ENCODE results near the gene RNF41.

The RNF41 gene

GRCh38 chr12:56243731-56244181 is 22.0 kb upstream of the RNF41 start:
- no peak for DNase-seq (ENCODE audit: low read depth)

GRCh38 chr12:56242986-56243385 is 21.3 kb upstream of the RNF41 start:
- no peak for DNase-seq (ENCODE audit: low read depth)

- DNase-seq (ENCODE audit: low read depth) = no peak
These were observed 19.9 kb upstream of the RNF41 start for GRCh38 chr12:56241424-56242303.

GRCh38 chr12:56237552-56237951 is 15.8 kb upstream of the RNF41 start:
- DNase-seq (ENCODE audit: low read depth) = no peak

- no peak for DNase-seq (ENCODE audit: low read depth)
These were observed 15.3 kb upstream of the RNF41 start for GRCh38 chr12:56236985-56237384.

- no peak for DNase-seq (ENCODE audit: low read depth)
These were observed 14.4 kb upstream of the RNF41 start for GRCh38 chr12:56236091-56236490.

GRCh38 chr12:56234746-56235436 is 13.2 kb upstream of the RNF41 start:
- no peak for DNase-seq (ENCODE audit: low read depth)

GRCh38 chr12:56231184-56231582 is 9.5 kb upstream of the RNF41 start:
- no peak for DNase-seq (ENCODE audit: low read depth)

- DNase-seq (ENCODE audit: low read depth) = no peak
These were observed 8.9 kb upstream of the RNF41 start for GRCh38 chr12:56230432-56231183.

GRCh38 chr12:56229916-56230431 is 8.3 kb upstream of the RNF41 start, which contains the start of gene SLC39A5:
SLC39A5 (plus strand) TSS chr12:56230051; CDS start chr12:56231275, 1,224 bp downstream.
- no peak for DNase-seq (ENCODE audit: low read depth)

- DNase-seq (ENCODE audit: low read depth) = no peak
These were observed 7.4 kb upstream of the RNF41 start for GRCh38 chr12:56229082-56229481.

GRCh38 chr12:56224954-56225353 is 3.2 kb upstream of the RNF41 start:
- no peak for DNase-seq (ENCODE audit: low read depth)

- DNase-seq (ENCODE audit: low read depth) = peak; percentile 96
These were observed 2.5 kb upstream of the RNF41 start, which contains the start of gene NABP2 for GRCh38 chr12:56224102-56224701. NABP2 (plus strand) TSS chr12:56224342; CDS start chr12:56224857, 515 bp downstream.

GRCh38 chr12:56223571-56224101 is 1.9 kb upstream of the RNF41 start:
- no peak for DNase-seq (ENCODE audit: low read depth)

- no peak for DNase-seq (ENCODE audit: low read depth)
These were observed 791 bp upstream of the RNF41 start for GRCh38 chr12:56222531-56222895.

GRCh38 chr12:56221232-56221756 is 428 bp downstream of the RNF41 start:
- peak; percentile 6 for DNase-seq (ENCODE audit: low read depth)

GRCh38 chr12:56220611-56221231 is 1.0 kb downstream of the RNF41 start:
- DNase-seq (ENCODE audit: low read depth) = no peak

- no peak for DNase-seq (ENCODE audit: low read depth)
These were observed 1.9 kb downstream of the RNF41 start for GRCh38 chr12:56219840-56220239.

GRCh38 chr12:56216461-56216860 is 5.3 kb downstream of the RNF41 start:
- no peak for DNase-seq (ENCODE audit: low read depth)

- DNase-seq (ENCODE audit: low read depth) = no peak
These were observed 7.8 kb downstream of the RNF41 start for GRCh38 chr12:56213878-56214277.

- DNase-seq (ENCODE audit: low read depth) = peak; percentile 11
These were observed 9.4 kb downstream of the RNF41 start for GRCh38 chr12:56212361-56212760.
